NCI-H128 (cell line): Measurements from ENCODE around the gene KDM2A.

Experiments
- DNase-seq: peaks from one replicate; lab custom pipeline; 2025; ENCODE audit not compliant: unreplicated experiment; lab: John Stamatoyannopoulos, UW

Gene KDM2A

DNA sequence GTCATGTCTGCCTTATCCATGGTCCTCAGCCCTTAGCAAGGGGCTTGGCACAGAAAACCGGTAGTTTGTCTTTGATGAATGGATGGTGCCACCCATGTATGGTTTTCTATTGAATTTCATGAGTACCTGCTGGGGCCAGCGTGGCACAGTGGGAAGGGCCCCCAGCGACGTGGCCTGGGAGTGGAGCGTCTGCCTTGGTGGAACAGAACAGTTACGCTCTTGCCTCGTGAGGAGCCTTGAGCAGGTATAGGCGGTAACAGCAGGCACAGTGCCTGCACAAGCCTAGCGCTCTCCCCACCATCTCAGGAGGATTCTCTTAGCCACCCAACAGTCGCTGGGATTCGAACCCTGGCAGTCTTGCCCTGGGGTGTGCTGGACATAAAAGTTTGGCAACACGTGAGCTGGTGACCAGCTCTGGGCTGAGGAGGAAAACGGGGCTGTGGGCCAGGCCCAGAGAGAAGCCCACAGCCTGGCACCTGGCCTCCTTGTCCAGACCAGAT lies 181.2 kb downstream of the KDM2A start:
- no peak for DNase-seq

GRCh38 chr11:67300756-67301312 lies 181.8 kb downstream of the KDM2A start:
- no peak for DNase-seq

GRCh38 chr11:67301313-67301921 lies 182.4 kb downstream of the KDM2A start:
- no peak for DNase-seq

DNA sequence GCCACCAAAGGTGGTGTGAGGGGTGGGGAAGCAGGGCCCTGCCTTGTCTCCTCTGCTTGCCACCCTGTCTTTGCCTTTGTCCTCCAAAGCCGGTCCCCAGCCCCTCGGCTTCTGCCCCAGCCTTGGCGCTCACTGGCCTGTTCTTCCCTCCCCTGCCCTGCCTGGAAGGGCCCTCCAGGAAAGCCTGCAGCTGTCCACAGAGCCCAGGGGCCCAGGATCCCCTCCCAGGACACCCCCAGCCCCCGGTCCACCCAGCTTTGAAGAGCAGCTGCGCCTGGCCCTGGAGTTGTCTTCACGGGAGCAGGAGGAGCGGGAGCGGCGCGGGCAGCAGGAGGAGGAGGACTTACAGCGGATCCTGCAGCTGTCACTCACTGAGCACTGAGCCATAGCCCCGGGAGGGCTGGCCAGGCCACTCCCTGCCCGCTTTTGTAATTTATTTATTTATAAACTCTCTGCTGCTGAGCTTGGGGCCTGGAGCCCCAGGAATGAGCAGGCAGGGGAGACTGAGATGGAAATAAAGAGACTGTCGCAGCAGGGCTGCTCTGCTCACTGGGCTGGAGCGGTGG lies 183.0 kb downstream of the KDM2A start:
- DNase-seq = peak; percentile 26

DNA sequence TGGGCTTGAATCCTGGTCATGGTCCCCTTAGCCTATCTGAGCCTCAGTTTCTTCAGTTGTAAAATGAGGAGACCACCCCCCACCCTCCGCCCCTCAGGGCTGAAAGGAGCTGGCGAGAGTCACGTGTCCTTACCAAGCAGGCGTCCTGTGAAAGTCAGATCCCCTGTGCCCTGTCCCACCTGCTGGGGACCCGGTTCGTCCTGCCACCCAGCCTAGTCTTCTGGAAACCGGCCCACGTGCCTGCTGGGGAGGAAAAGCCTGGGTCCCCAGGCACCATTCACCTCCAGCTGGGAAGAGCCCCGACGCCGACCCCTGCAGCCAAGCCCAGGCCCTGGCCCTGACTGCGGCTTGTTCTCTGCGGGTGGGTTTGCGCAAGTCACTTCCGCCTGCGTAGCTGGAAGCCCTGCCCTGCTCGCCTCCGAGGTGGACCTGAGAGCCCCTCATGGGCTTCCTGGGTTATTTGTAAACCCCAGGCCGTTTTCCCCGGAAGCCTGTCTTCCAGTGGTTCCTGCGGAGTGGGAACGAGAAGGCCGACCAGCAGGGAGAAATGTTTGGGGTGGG lies 183.6 kb downstream of the KDM2A start:
- DNase-seq = no peak

- DNase-seq = peak; percentile 28
Observed at GRCh38 chr11:67303132-67303834, 184.2 kb downstream of the KDM2A start, which contains the start of gene SSH3. TSS of gene SSH3 (plus strand) at chr11:67303530. CDS start at chr11:67303626, 96 bp downstream.

DNA sequence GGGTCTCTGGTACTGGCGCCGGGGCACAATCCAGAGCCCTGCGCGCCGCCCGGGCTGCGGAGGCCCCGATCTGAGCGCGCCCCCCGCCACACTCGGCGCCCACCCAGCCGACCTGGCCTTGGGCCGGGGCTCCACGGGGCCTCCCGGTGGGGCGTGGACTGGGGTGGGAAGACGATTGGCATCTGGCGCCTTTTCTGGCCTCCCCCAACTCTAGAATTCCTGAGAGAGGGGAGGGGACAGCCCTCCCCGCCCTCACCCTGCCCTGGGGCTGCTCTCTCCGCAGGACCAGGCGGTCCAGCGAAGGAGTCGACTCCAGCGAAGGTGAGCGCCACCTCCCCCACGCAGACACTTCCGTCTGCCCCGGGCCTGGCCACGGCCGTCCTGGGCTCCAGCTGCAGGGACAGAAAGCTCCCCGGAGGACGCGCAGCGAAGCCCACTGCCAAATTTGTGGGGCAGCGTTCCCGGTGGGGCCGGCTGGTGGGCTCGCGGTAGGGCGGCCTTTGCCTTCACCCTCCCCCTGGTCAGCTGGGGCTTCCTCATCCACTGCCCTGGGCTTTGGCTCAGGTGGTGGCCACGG lies 184.9 kb downstream of the KDM2A start:
- DNase-seq = no peak

- no peak for DNase-seq
Observed at GRCh38 chr11:67304511-67305113, 185.5 kb downstream of the KDM2A start.

- no peak for DNase-seq
Observed at GRCh38 chr11:67306769-67307544, 187.9 kb downstream of the KDM2A start.

DNA sequence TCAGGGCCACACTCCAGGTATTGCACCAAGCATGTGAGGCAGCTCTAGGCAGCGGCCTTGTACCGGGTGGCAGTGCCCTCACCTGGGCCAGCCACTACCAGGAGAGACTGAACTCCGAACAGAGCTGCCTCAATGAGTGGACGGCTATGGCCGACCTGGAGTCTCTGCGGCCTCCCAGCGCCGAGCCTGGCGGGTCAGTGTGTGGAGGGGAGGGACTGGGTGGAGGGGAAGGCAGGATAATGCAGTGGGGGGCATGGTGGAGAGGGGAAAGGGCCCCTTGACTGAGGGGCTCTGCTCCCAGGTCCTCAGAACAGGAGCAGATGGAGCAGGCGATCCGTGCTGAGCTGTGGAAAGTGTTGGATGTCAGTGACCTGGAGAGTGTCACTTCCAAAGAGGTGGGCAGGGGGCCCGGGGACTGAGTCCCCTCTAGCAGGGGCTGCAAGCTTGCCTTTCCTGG lies 188.5 kb downstream of the KDM2A start:
- no peak for DNase-seq
